GM23248 (cell line): Measurements from ENCODE around the gene TBXAS1. TPM values are rescaled to one million over a fixed set of nuclear protein-coding genes. Genes with fewer than 3 reads are reported as not detected.

ENCODE experiments used
- DNase-seq: peaks from one replicate; pipeline ENCODE4 v3.0.0-alpha.2; 2015
- H2AFZ ChIP-seq: fragments of 200-600 bp; sonication (generic); 2 replicates; pipeline ENCODE4 v1.6.1; 2016; ENCODE audit warnings: antibody characterized with exemption
- H3F3A ChIP-seq: fragments of 200-600 bp; sonication (generic); 2 replicates; pipeline ENCODE4 v1.6.1; 2016; ENCODE audit warnings: mild to moderate bottlenecking, antibody characterized with exemption, mixed run types; ENCODE audit not compliant: insufficient read depth
- H3K27ac ChIP-seq: fragments of 200-600 bp; sonication (generic); 2 replicates; pipeline ENCODE4 v1.5.1; 2016; ENCODE audit warnings: mild to moderate bottlenecking
- H3K27me3 ChIP-seq: fragments of 200-600 bp; sonication (generic); replicated peaks from 2 replicates; pipeline ENCODE4 v1.6.1; 2016; ENCODE audit warnings: mild to moderate bottlenecking; ENCODE audit not compliant: insufficient read depth
- H3K36me3 ChIP-seq: fragments of 200-600 bp; sonication (generic); 2 replicates; pipeline ENCODE4 v1.6.1; 2016; ENCODE audit warnings: low read depth, mild to moderate bottlenecking
- H3K4me1 ChIP-seq: fragments of 200-600 bp; sonication (generic); 2 replicates; pipeline ENCODE4 v1.6.1; 2016; ENCODE audit warnings: mild to moderate bottlenecking; ENCODE audit not compliant: insufficient read depth
- H3K4me2 ChIP-seq: fragments of 200-600 bp; sonication (generic); one replicate; pipeline ENCODE4 v1.6.1; 2016; ENCODE audit warnings: mild to moderate bottlenecking; ENCODE audit not compliant: unreplicated experiment
- H3K4me3 ChIP-seq: fragments of 200-600 bp; sonication (generic); 2 replicates; pipeline ENCODE4 v1.5.1; 2016; ENCODE audit warnings: mild to moderate bottlenecking
- H3K79me2 ChIP-seq: fragments of 200-600 bp; sonication (generic); 2 replicates; pipeline ENCODE4 v1.6.1; 2016; ENCODE audit warnings: mild to moderate bottlenecking; ENCODE audit not compliant: insufficient read depth
- H3K9ac ChIP-seq: fragments of 200-600 bp; sonication (generic); 2 replicates; pipeline ENCODE4 v1.6.1; 2016; ENCODE audit warnings: mild to moderate bottlenecking
- H3K9me2 ChIP-seq: fragments of 200-600 bp; sonication (generic); 2 replicates; pipeline ENCODE4 v1.6.1; 2016; ENCODE audit warnings: mixed run types, mild to moderate bottlenecking, moderate library complexity; ENCODE audit not compliant: insufficient read depth
- H3K9me3 ChIP-seq: fragments of 200-600 bp; sonication (generic); one replicate; pipeline ENCODE4 v1.6.1; 2017; ENCODE audit warnings: low read depth
- H4K20me1 ChIP-seq: fragments of 200-600 bp; sonication (generic); 2 replicates; pipeline ENCODE4 v1.6.0; 2016; ENCODE audit not compliant: insufficient read depth
- EZH2 ChIP-seq: fragments of 200-600 bp; sonication (generic); IDR thresholded peaks from 2 replicates; pipeline ENCODE4 v1.6.1; 2018; ENCODE audit warnings: antibody characterized with exemption, mild to moderate bottlenecking; ENCODE audit not compliant: insufficient read depth, poor library complexity, severe bottlenecking
- EZH2phosphoT487 ChIP-seq: fragments of 200-600 bp; sonication (generic); IDR thresholded peaks from 2 replicates; pipeline ENCODE4 v1.6.1; 2018; ENCODE audit warnings: antibody characterized with exemption, moderate library complexity, mild to moderate bottlenecking, low read depth; ENCODE audit not compliant: insufficient read depth
- WGBS, 2 experiments: methylation state at CpG; one replicate each; pipeline ENCODE4 v1.1.6; 2015 to 2017; ENCODE audit warnings: low lambda C conversion rate in 2 of 2, low coverage in 1 of 2; ENCODE audit errors: missing lambda C conversion rate in 2 of 2; 5-methylcytosine and 5-hydroxymethylcytosine counted together
- in situ Hi-C: fragments of 300-500 bp; cut with MboI; formaldehyde crosslinking; loops from 2 replicates; pipeline ENCODE4 v1.15.0; 2020
- polyA plus RNA-seq: library from polyadenylated mRNA; unstranded; fragments of >200 nt; fragmentation: Nextera tagmentation; extraction: Ambion mirVana; gene quantifications from 2 replicates; pipeline ENCODE4 v1.2.1, GENCODE V29; 2016
- total RNA-seq: library from RNA; depleted of rRNA; stranded (reverse); fragments of >200 nt; shearing (Covaris generic); gene quantifications from 2 replicates; pipeline ENCODE4 v1.2.3, GENCODE V29; 2014

Gene TBXAS1
- total and polyA plus RNA-seq, 2 experiments from 2014 or later: 0.49 TPM; not detected in 1

DNA sequence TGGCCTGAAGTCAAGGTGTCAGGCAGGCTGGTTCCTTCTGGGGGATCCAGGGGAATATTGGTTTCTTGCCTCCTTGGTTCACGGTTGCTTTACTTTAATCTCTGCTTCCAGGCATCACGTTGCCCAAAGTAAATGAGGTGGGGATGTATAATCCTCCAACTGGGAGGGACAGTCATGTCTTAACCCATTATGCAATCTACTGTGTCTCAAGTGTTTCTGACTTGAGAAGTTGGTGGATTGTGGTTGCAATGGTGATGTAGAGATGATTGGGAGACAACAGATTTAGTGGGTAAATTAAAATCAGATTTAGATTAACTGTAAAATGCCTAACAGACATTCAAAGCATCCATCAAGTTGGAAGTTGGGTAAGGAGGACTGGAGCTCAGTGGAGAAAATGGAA lies 32.7 kb downstream of the TBXAS1 start:
- H3K9me3 ChIP-seq: no peaks in the 10 kb centered on the region
- TF ChIP-seq EZH2phosphoT487 (no peak), EZH2 (no peak)
- WGBS, 2 experiments: 10 to 17% methylated on average over 2 of the region's 2 CpGs
- no peaks in the 10 kb centered on the region for H3K36me3 ChIP-seq
- H3K9me2 ChIP-seq: no peaks in the 10 kb centered on the region
- no peak overlapping the region for H3K9ac ChIP-seq
- H3K4me2 ChIP-seq: no peak overlapping the region
- no peak overlapping the region for H3K27ac ChIP-seq
- no peaks in the 10 kb centered on the region for H3K4me1 ChIP-seq
- no peaks in the 10 kb centered on the region for H3K79me2 ChIP-seq
- H4K20me1 ChIP-seq: no peaks in the 10 kb centered on the region
- H3K4me3 ChIP-seq: no peak overlapping the region
- no peak overlapping the region for H2AFZ ChIP-seq
- in situ Hi-C loops: no loop called here
- no peaks in the 10 kb centered on the region; the same call in 1 of the 2 replicates for H3K27me3 ChIP-seq
- DNase-seq: no peak
- no peaks in the 10 kb centered on the region for H3F3A ChIP-seq

DNA sequence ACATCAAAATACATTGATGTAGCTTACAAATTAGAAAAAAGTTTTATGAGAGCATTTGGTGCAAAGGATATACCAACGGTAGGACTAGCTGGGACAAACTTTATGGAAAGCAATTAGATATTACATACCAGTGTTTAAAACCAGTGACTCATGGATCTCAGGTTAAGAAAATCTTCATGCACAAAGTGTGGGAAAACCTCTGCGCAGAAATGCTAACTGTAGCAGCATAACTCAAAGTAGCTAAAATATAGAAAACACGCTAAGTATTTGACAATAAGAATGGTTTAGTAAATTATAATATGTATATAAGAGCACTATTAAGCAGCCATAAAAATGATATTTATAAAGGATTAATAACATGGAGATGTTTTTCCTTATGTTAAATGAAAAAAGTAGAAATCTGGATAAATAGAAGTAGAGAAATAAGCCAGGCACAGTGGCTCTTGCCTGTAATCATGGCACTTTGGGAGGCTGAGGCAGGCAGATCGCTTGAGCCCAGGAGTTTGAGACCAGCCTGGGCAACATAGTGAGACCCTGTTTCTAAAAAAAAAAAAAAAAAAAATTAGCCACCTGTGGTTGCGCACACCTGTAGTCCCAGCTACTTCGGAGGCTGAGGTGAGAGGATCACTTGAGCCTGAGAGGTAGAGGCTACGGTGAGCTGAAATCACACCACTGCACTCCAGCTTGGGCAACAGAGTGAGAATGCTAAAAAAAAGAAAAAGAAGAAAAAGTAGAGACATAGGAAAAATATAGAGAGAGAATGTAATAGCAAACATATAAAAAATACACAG lies 37.2 kb downstream of the TBXAS1 start:
- in situ Hi-C loops: no loop called here
- Histone ChIP-seq H3K27me3 (no peaks in the 10 kb centered on the region; the same call in 1 of the 2 replicates), H3K27ac (no peak overlapping the region), H3K36me3 (no peaks in the 10 kb centered on the region), H3K4me1 (peaks cover 1% of the 10 kb centered on the region; the same call in 1 of the 2 replicates), H3K4me2 (no peak overlapping the region), H3K9me3 (no peaks in the 10 kb centered on the region), H3K9me2 (no peaks in the 10 kb centered on the region), H3K4me3 (no peak overlapping the region), H4K20me1 (no peaks in the 10 kb centered on the region), H3F3A (no peaks in the 10 kb centered on the region), H2AFZ (no peak overlapping the region), H3K9ac (no peak overlapping the region), H3K79me2 (no peaks in the 10 kb centered on the region)
- TF ChIP-seq EZH2 (no peak), EZH2phosphoT487 (no peak)
- 86 to 90% methylated on average over 7 of the region's 7 CpGs for WGBS, 2 experiments
- DNase-seq: no peak

DNA sequence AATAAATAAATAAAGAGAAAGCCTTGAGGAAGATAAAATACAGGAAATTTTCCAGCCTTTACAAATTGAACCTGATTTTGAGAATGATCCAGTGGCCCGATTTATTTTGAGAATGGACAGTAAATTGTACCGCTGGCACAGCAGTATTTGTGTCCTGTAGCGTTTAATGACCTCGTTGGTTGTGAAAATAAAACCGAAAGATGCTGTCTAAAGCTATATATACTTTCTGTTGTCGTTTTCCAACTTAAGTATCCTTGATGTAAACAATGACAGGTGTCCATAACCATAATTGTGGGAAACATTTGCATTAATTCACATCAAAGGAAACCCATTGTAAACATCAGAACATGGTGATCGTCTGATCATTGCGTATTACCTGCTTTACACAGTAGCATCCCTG lies 38.8 kb downstream of the TBXAS1 start:
- TF ChIP-seq EZH2phosphoT487 (no peak), EZH2 (no peak)
- in situ Hi-C loops: no loop called here
- H2AFZ ChIP-seq: no peak overlapping the region
- H3K9ac ChIP-seq: no peak overlapping the region
- H3K9me2 ChIP-seq: no peaks in the 10 kb centered on the region
- no peak overlapping the region for H3K4me3 ChIP-seq
- DNase-seq: no peak
- H3K4me2 ChIP-seq: no peak overlapping the region
- H3K27ac ChIP-seq: no peak overlapping the region
- 76 to 85% methylated on average over 8 of the region's 8 CpGs for WGBS, 2 experiments
- H3K79me2 ChIP-seq: no peaks in the 10 kb centered on the region
- H3K27me3 ChIP-seq: no peaks in the 10 kb centered on the region; the same call in 1 of the 2 replicates
- H4K20me1 ChIP-seq: no peaks in the 10 kb centered on the region
- H3K4me1 ChIP-seq: peaks cover 6% of the 10 kb centered on the region; the same call in 1 of the 2 replicates
- no peaks in the 10 kb centered on the region for H3K9me3 ChIP-seq
- H3K36me3 ChIP-seq: no peaks in the 10 kb centered on the region
- H3F3A ChIP-seq: no peaks in the 10 kb centered on the region

DNA sequence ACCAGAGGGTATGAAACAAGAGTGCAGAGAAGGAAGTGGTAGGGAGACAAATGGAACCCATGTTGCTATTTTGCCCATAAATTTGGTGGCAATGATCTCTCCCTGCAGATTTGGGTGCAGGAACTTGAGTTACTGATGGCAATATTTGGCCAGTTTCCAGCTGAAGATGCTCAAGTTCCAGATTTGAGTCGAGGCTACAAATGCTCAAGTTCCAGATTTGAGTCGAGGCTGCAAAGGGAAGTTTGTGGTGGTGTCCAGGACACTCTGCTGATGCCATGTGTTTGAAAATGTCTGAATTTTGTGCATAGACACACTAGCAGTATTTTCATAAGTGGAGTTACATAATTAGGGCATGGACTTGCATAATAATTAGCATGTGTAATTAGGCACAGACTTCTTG lies 40.8 kb downstream of the TBXAS1 start:
- Histone ChIP-seq H3K9me2 (no peaks in the 10 kb centered on the region), H3K4me3 (no peak overlapping the region), H2AFZ (no peak overlapping the region), H3F3A (no peaks in the 10 kb centered on the region), H3K4me1 (peaks cover 6% of the 10 kb centered on the region; the same call in 1 of the 2 replicates), H3K79me2 (no peaks in the 10 kb centered on the region), H3K27me3 (no peaks in the 10 kb centered on the region), H3K4me2 (no peak overlapping the region), H4K20me1 (no peaks in the 10 kb centered on the region), H3K27ac (no peak overlapping the region), H3K9me3 (no peaks in the 10 kb centered on the region), H3K9ac (no peak overlapping the region), H3K36me3 (no peaks in the 10 kb centered on the region)
- DNase-seq: no peak
- 85 to 96% methylated on average over 2 of the region's 2 CpGs for WGBS, 2 experiments
- TF ChIP-seq EZH2phosphoT487: no peak
- TF ChIP-seq EZH2: no peak
- in situ Hi-C loops: no loop called here
